Activated naive CD4-positive, alpha-beta T cell treated with anti-CD3 and anti-CD28 coated beads, Interleukin-2, amount 50 U/mL, for 24 hours (primary cell): ENCODE measurements around the gene AGBL1.

ENCODE experiments used
- H3K27ac Mint-ChIP-seq: one replicate; pipeline ENCODE4 v1.8.0; 2021; ENCODE audit warnings: mild to moderate bottlenecking, mixed read lengths
- H3K27me3 Mint-ChIP-seq: one replicate; pipeline ENCODE4 v1.8.0; 2021; ENCODE audit warnings: mixed read lengths
- H3K36me3 Mint-ChIP-seq: one replicate; pipeline ENCODE4 v1.8.0; 2021; ENCODE audit warnings: mixed read lengths
- H3K4me1 Mint-ChIP-seq: one replicate; pipeline ENCODE4 v1.8.0; 2021; ENCODE audit warnings: mixed read lengths
- H3K4me3 Mint-ChIP-seq: one replicate; pipeline ENCODE4 v1.8.0; 2021; ENCODE audit warnings: mild to moderate bottlenecking, mixed read lengths
- H3K9me3 Mint-ChIP-seq: one replicate; pipeline ENCODE4 v1.8.0; 2021; ENCODE audit warnings: mixed read lengths

Gene AGBL1

GRCh38 chr15:86300390-86301125 lies 220.9 kb downstream of the AGBL1 start:
- Mint-ChIP-seq H3K9me3 (no peaks in the 10 kb centered on the region), H3K27me3 (peaks cover 2% of the 10 kb centered on the region), H3K4me1 (no peaks in the 10 kb centered on the region), H3K4me3 (no peak overlapping the region), H3K36me3 (no peaks in the 10 kb centered on the region), H3K27ac (no peak overlapping the region)

- H3K9me3 Mint-ChIP-seq = no peaks in the 10 kb centered on the region
- H3K4me3 Mint-ChIP-seq = no peak overlapping the region
- H3K27me3 Mint-ChIP-seq = peaks cover 19% of the 10 kb centered on the region
- H3K4me1 Mint-ChIP-seq = peaks cover 6% of the 10 kb centered on the region
- no peak overlapping the region for H3K27ac Mint-ChIP-seq
- no peaks in the 10 kb centered on the region for H3K36me3 Mint-ChIP-seq
Observed at GRCh38 chr15:86311568-86312280, 232.1 kb downstream of the AGBL1 start.

GRCh38 chr15:86312486-86312885 lies 232.8 kb downstream of the AGBL1 start:
- H3K4me3 Mint-ChIP-seq = no peak overlapping the region
- no peak overlapping the region for H3K27ac Mint-ChIP-seq
- no peaks in the 10 kb centered on the region for H3K9me3 Mint-ChIP-seq
- no peaks in the 10 kb centered on the region for H3K36me3 Mint-ChIP-seq
- H3K4me1 Mint-ChIP-seq = peaks cover 10% of the 10 kb centered on the region
- peaks cover 19% of the 10 kb centered on the region for H3K27me3 Mint-ChIP-seq

- H3K4me1 Mint-ChIP-seq = peaks cover 10% of the 10 kb centered on the region
- no peaks in the 10 kb centered on the region for H3K36me3 Mint-ChIP-seq
- no peaks in the 10 kb centered on the region for H3K9me3 Mint-ChIP-seq
- no peak overlapping the region for H3K27ac Mint-ChIP-seq
- H3K27me3 Mint-ChIP-seq = peaks cover 19% of the 10 kb centered on the region
- H3K4me3 Mint-ChIP-seq = no peak overlapping the region
Observed at GRCh38 chr15:86316216-86316615, 236.5 kb downstream of the AGBL1 start.

- no peak overlapping the region for H3K27ac Mint-ChIP-seq
- no peak overlapping the region for H3K4me3 Mint-ChIP-seq
- H3K4me1 Mint-ChIP-seq = peaks cover 10% of the 10 kb centered on the region
- peaks cover 16% of the 10 kb centered on the region for H3K27me3 Mint-ChIP-seq
- no peaks in the 10 kb centered on the region for H3K36me3 Mint-ChIP-seq
- H3K9me3 Mint-ChIP-seq = no peaks in the 10 kb centered on the region
Observed at GRCh38 chr15:86316726-86317383, 237.2 kb downstream of the AGBL1 start.

GRCh38 chr15:86317384-86317740 lies 237.7 kb downstream of the AGBL1 start:
- Mint-ChIP-seq H3K4me3 (no peak overlapping the region), H3K27me3 (peaks cover 15% of the 10 kb centered on the region), H3K9me3 (no peaks in the 10 kb centered on the region), H3K36me3 (no peaks in the 10 kb centered on the region), H3K4me1 (peaks cover 10% of the 10 kb centered on the region), H3K27ac (no peak overlapping the region)

- Mint-ChIP-seq H3K36me3 (no peaks in the 10 kb centered on the region), H3K27me3 (peaks cover 22% of the 10 kb centered on the region), H3K4me3 (no peak overlapping the region), H3K27ac (no peak overlapping the region), H3K9me3 (no peaks in the 10 kb centered on the region), H3K4me1 (no peaks in the 10 kb centered on the region)
Observed at GRCh38 chr15:86322629-86323028, 243.0 kb downstream of the AGBL1 start.

- Mint-ChIP-seq H3K4me3 (no peak overlapping the region), H3K27ac (no peak overlapping the region), H3K27me3 (peaks cover 23% of the 10 kb centered on the region), H3K4me1 (no peaks in the 10 kb centered on the region), H3K36me3 (no peaks in the 10 kb centered on the region), H3K9me3 (no peaks in the 10 kb centered on the region)
Observed at GRCh38 chr15:86327230-86327865, 247.7 kb downstream of the AGBL1 start.

GRCh38 chr15:86328658-86329057 lies 249.0 kb downstream of the AGBL1 start:
- no peak overlapping the region for H3K27ac Mint-ChIP-seq
- H3K4me3 Mint-ChIP-seq = no peak overlapping the region
- peaks cover 21% of the 10 kb centered on the region for H3K27me3 Mint-ChIP-seq
- no peaks in the 10 kb centered on the region for H3K4me1 Mint-ChIP-seq
- H3K9me3 Mint-ChIP-seq = no peaks in the 10 kb centered on the region
- no peaks in the 10 kb centered on the region for H3K36me3 Mint-ChIP-seq

- H3K4me3 Mint-ChIP-seq = no peak overlapping the region
- H3K9me3 Mint-ChIP-seq = peaks cover 1% of the 10 kb centered on the region
- no peak overlapping the region for H3K27ac Mint-ChIP-seq
- no peaks in the 10 kb centered on the region for H3K36me3 Mint-ChIP-seq
- no peaks in the 10 kb centered on the region for H3K4me1 Mint-ChIP-seq
- peaks cover 21% of the 10 kb centered on the region for H3K27me3 Mint-ChIP-seq
Observed at GRCh38 chr15:86329311-86330013, 249.8 kb downstream of the AGBL1 start.

GRCh38 chr15:86333819-86334218 lies 254.1 kb downstream of the AGBL1 start:
- peaks cover 9% of the 10 kb centered on the region for H3K27me3 Mint-ChIP-seq
- no peaks in the 10 kb centered on the region for H3K4me1 Mint-ChIP-seq
- H3K36me3 Mint-ChIP-seq = no peaks in the 10 kb centered on the region
- H3K4me3 Mint-ChIP-seq = no peak overlapping the region
- H3K9me3 Mint-ChIP-seq = peaks cover 7% of the 10 kb centered on the region
- H3K27ac Mint-ChIP-seq = no peak overlapping the region

- H3K9me3 Mint-ChIP-seq = peaks cover 7% of the 10 kb centered on the region
- no peaks in the 10 kb centered on the region for H3K4me1 Mint-ChIP-seq
- H3K4me3 Mint-ChIP-seq = no peak overlapping the region
- H3K27me3 Mint-ChIP-seq = peaks cover 8% of the 10 kb centered on the region
- no peak overlapping the region for H3K27ac Mint-ChIP-seq
- no peaks in the 10 kb centered on the region for H3K36me3 Mint-ChIP-seq
Observed at GRCh38 chr15:86336051-86336788, 256.5 kb downstream of the AGBL1 start.

- Mint-ChIP-seq H3K4me1 (no peaks in the 10 kb centered on the region), H3K27ac (no peak overlapping the region), H3K36me3 (no peaks in the 10 kb centered on the region)
Observed at GRCh38 chr15:86337071-86337470, 257.4 kb downstream of the AGBL1 start.

GRCh38 chr15:86347245-86347644 lies 267.6 kb downstream of the AGBL1 start:
- Mint-ChIP-seq H3K27ac (no peak overlapping the region), H3K27me3 (peaks cover 7% of the 10 kb centered on the region), H3K4me3 (no peak overlapping the region), H3K9me3 (no peaks in the 10 kb centered on the region), H3K4me1 (no peaks in the 10 kb centered on the region), H3K36me3 (no peaks in the 10 kb centered on the region)

More at GRCh38 chr15:86337071-86337470, 257.4 kb downstream of the AGBL1 start:
- H3K9me3 Mint-ChIP-seq = peaks cover 7% of the 10 kb centered on the region
- peaks cover 4% of the 10 kb centered on the region for H3K27me3 Mint-ChIP-seq
- no peak overlapping the region for H3K4me3 Mint-ChIP-seq

- no peak overlapping the region for H3K27ac Mint-ChIP-seq
- H3K4me3 Mint-ChIP-seq = no peak overlapping the region
- H3K27me3 Mint-ChIP-seq = peaks cover 8% of the 10 kb centered on the region
- H3K36me3 Mint-ChIP-seq = no peaks in the 10 kb centered on the region
- H3K9me3 Mint-ChIP-seq = peaks cover 5% of the 10 kb centered on the region
- no peaks in the 10 kb centered on the region for H3K4me1 Mint-ChIP-seq
Observed at GRCh38 chr15:86349565-86349964, 269.9 kb downstream of the AGBL1 start.
